ENCODE results near the gene TBC1D14. TPM values are rescaled to one million over a fixed set of nuclear protein-coding genes. Genes with fewer than 3 reads are reported as not detected.

TBC1D14 gene
- total and polyA plus RNA-seq, 10 of the 15 experiments (the other 5 are each of a cell fraction or from before 2014, with no cell fraction given), result 0.87 to 39.3 (median 30.1) TPM

GRCh38 chr4:7016086-7016485 lies 106.5 kb downstream of the TBC1D14 start:
- no peak overlapping the region for H3K27ac ChIP-seq (ENCODE audit: control insufficient read depth, insufficient read depth)
- no peaks in the 10 kb centered on the region; the same call in 1 of the 3 replicates for H3K9me3 ChIP-seq (replicated peaks; ENCODE audit: control insufficient read depth, insufficient read depth, low read length)
- H3K27me3 ChIP-seq (replicated peaks in 1 of 2; ENCODE audit: control insufficient read depth in 2 of 2, insufficient read depth in 2 of 2, low read length in 1 of 2), result no peaks in the 10 kb centered on the region
- H3K9ac ChIP-seq (ENCODE audit: control insufficient read depth, insufficient read depth, low read length), result no peak overlapping the region
- RAD21 ChIA-PET (ENCODE audit: unreplicated experiment), result no interaction called here
- H2AFZ ChIP-seq (ENCODE audit: control insufficient read depth, low read depth, low read length), result no peak overlapping the region
- intact Hi-C loops (cut with micrococcal nuclease; ENCODE audit: unreplicated experiment), result no loop called here
- H3K4me1 ChIP-seq (ENCODE audit: control insufficient read depth, insufficient read depth, low read length), result peaks cover 17% of the 10 kb centered on the region
- H3K79me2 ChIP-seq (ENCODE audit: control insufficient read depth, insufficient read depth, low read length), result no peaks in the 10 kb centered on the region; the same call in 1 of the 2 replicates
- peaks cover 26 to 27% of the 10 kb centered on the region in 2 experiments for H3K36me3 ChIP-seq (ENCODE audit: control insufficient read depth in 2 of 2, insufficient read depth in 2 of 2, low read length in 1 of 2)
- no peak for TF ChIP-seq HDAC6 (IDR thresholded peaks at IDR 0.05; ENCODE audit: unreplicated experiment)
- no peaks in the 10 kb centered on the region for H4K20me1 ChIP-seq (ENCODE audit: control insufficient read depth, insufficient read depth)
- CTCF ChIA-PET, result no interaction called here
- DNase-seq (ENCODE audit: low read depth, low spot score), result no peak
- no peak for ATAC-seq
- no peak overlapping the region for H3K4me2 ChIP-seq (ENCODE audit: control insufficient read depth, insufficient read depth)
- no peak overlapping the region for H3K4me3 ChIP-seq
- in situ Hi-C loops (cut with MboI), result no loop called here
- 87% methylated on average over 11 of the region's 11 CpGs for WGBS (ENCODE audit: insufficient coverage, insufficient replicate concordance, low lambda C conversion rate, missing lambda C conversion rate)
- BruUV-seq (replicated peaks), result no TSS peak
- POLR2A ChIA-PET, result interaction anchor here (1.2 kb wide), 1 partner anchor 28 kb away, joined by 3 read pairs; no protein-coding TSS in a partner anchor
- SMC1A ChIA-PET (ENCODE audit: uncharacterized antibody, unreplicated experiment), result interaction anchor here (1.0 kb wide), 1 partner anchor 29 kb away, joined by 3 read pairs; no protein-coding TSS in a partner anchor
- no peak for FAIRE-seq

GRCh38 chr4:7016512-7016911 lies 106.9 kb downstream of the TBC1D14 start:
- peaks cover 25 to 26% of the 10 kb centered on the region in 2 experiments for H3K36me3 ChIP-seq (ENCODE audit: control insufficient read depth in 2 of 2, insufficient read depth in 2 of 2, low read length in 1 of 2)
- ChIA-PET POLR2A (no interaction called here), CTCF (no interaction called here), RAD21 (ENCODE audit: unreplicated experiment) (no interaction called here), SMC1A (ENCODE audit: uncharacterized antibody, unreplicated experiment) (interaction anchor here (1.0 kb wide), 1 partner anchor 29 kb away, joined by 3 read pairs; no protein-coding TSS in a partner anchor)
- in situ Hi-C loops (cut with MboI), result no loop called here
- BruUV-seq (replicated peaks), result no TSS peak
- FAIRE-seq (no peak), DNase-seq (ENCODE audit: low read depth, low spot score) (no peak), ATAC-seq (no peak)
- no peak overlapping the region for H3K4me2 ChIP-seq (ENCODE audit: control insufficient read depth, insufficient read depth)
- no peaks in the 10 kb centered on the region for H4K20me1 ChIP-seq (ENCODE audit: control insufficient read depth, insufficient read depth)
- H3K27ac ChIP-seq (ENCODE audit: control insufficient read depth, insufficient read depth), result no peak overlapping the region
- H3K9me3 ChIP-seq (replicated peaks; ENCODE audit: control insufficient read depth, insufficient read depth, low read length), result no peaks in the 10 kb centered on the region; the same call in 1 of the 3 replicates
- no peaks in the 10 kb centered on the region for H3K27me3 ChIP-seq (replicated peaks in 1 of 2; ENCODE audit: control insufficient read depth in 2 of 2, insufficient read depth in 2 of 2, low read length in 1 of 2)
- peaks cover 17% of the 10 kb centered on the region for H3K4me1 ChIP-seq (ENCODE audit: control insufficient read depth, insufficient read depth, low read length)
- no peak overlapping the region for H3K4me3 ChIP-seq
- intact Hi-C loops (cut with micrococcal nuclease; ENCODE audit: unreplicated experiment), result no loop called here
- TF ChIP-seq SREBF2 (IDR thresholded peaks at IDR 0.05; ENCODE audit: low read length) (no peak), SUPT20H (IDR thresholded peaks at IDR 0.05; ENCODE audit: borderline replicate concordance, control insufficient read depth, low read depth, low read length) (no peak), SMAD1 (IDR thresholded peaks at IDR 0.05; ENCODE audit: low read depth, partially characterized antibody) (no peak)
- WGBS (ENCODE audit: insufficient coverage, insufficient replicate concordance, low lambda C conversion rate, missing lambda C conversion rate), result 97% methylated on average over 6 of the region's 6 CpGs
- H3K79me2 ChIP-seq (ENCODE audit: control insufficient read depth, insufficient read depth, low read length), result no peaks in the 10 kb centered on the region; the same call in 1 of the 2 replicates
- H2AFZ ChIP-seq (ENCODE audit: control insufficient read depth, low read depth, low read length), result no peak overlapping the region
- H3K9ac ChIP-seq (ENCODE audit: control insufficient read depth, insufficient read depth, low read length), result no peak overlapping the region
